CD4-positive, CD25-positive, alpha-beta regulatory T cell (primary cell): ENCODE measurements around the gene TNKS2. TPM values are rescaled to one million over a fixed set of nuclear protein-coding genes. Genes with fewer than 3 reads are reported as not detected.
"Not testable (repeated sequence)": the region's sequence is repeated elsewhere in the genome, so short reads cannot be mapped to it uniquely, and the experiment has no call there.

Experiments
- ATAC-seq, 2 donors: fragments of 150-1000 bp; cut with Tn5 transposase; one replicate each; pipeline ENCODE4 v1.10.0; 2021; ENCODE audit warnings: low read depth in 2 of 2, moderate number of reproducible peaks in 2 of 2, moderate library complexity in 1 of 2
- DNase-seq, 3 donors: peaks; one replicate each; pipeline versions ENCODE4 v3.0.0 to v3.0.0-alpha.2; 2012 to 2022; ENCODE audit warnings: mixed read lengths in 1 of 3
- H3K27ac ChIP-seq: one replicate; pipeline ENCODE4 v1.7.0; 2013; ENCODE audit warnings: mild to moderate bottlenecking, low read length; ENCODE audit not compliant: insufficient read depth, poor library complexity, severe bottlenecking
- H3K27me3 ChIP-seq: one replicate; pipeline ENCODE4 v1.7.0; 2013; ENCODE audit warnings: low read length; ENCODE audit not compliant: control insufficient read depth, insufficient read depth
- H3K36me3 ChIP-seq: one replicate; pipeline ENCODE4 v1.7.0; 2013; ENCODE audit warnings: mild to moderate bottlenecking, low read length, moderate library complexity; ENCODE audit not compliant: control insufficient read depth, insufficient read depth
- H3K4me1 ChIP-seq: 2 replicates; pipeline ENCODE4 v1.7.0; 2013; ENCODE audit warnings: mild to moderate bottlenecking, low read length; ENCODE audit not compliant: insufficient read depth, control insufficient read depth, poor library complexity, severe bottlenecking
- H3K4me3 ChIP-seq: one replicate; pipeline ENCODE4 v1.7.0; 2013; ENCODE audit warnings: low read depth, mild to moderate bottlenecking, low read length, moderate library complexity
- H3K9me3 ChIP-seq, 2 experiments: 1 replicate in 1 of 2; 2 replicates in 1 of 2; pipeline ENCODE4 v1.7.0; 2013; ENCODE audit warnings: low read length in 2 of 2, mild to moderate bottlenecking in 1 of 2, moderate library complexity in 1 of 2; ENCODE audit not compliant: control insufficient read depth in 2 of 2
- H3K27ac Mint-ChIP-seq, 3 donors: one replicate each; pipeline ENCODE4 v1.8.0; 2020 to 2022; ENCODE audit warnings: mild to moderate bottlenecking in 3 of 3, mixed read lengths in 3 of 3, moderate library complexity in 2 of 3
- H3K27me3 Mint-ChIP-seq: one replicate; pipeline ENCODE4 v1.8.0; 2022; ENCODE audit warnings: mild to moderate bottlenecking, mixed read lengths
- H3K36me3 Mint-ChIP-seq: one replicate; pipeline ENCODE4 v1.8.0; 2020; ENCODE audit warnings: mixed read lengths
- H3K4me1 Mint-ChIP-seq, 4 donors: one replicate each; pipeline ENCODE4 v1.8.0; 2020 to 2022; ENCODE audit warnings: mixed read lengths in 4 of 4, mild to moderate bottlenecking in 1 of 4
- H3K4me3 Mint-ChIP-seq, 4 donors: one replicate each; pipeline ENCODE4 v1.8.0; 2020 to 2022; ENCODE audit warnings: mild to moderate bottlenecking in 4 of 4, mixed read lengths in 4 of 4, moderate library complexity in 3 of 4
- H3K9me3 Mint-ChIP-seq, 7 donors: one replicate each; pipeline ENCODE4 v1.8.0; 2020 to 2022; ENCODE audit warnings: mixed read lengths in 7 of 7, mild to moderate bottlenecking in 3 of 7, moderate library complexity in 2 of 7
- polyA plus RNA-seq, 4 donors: library from polyadenylated mRNA; unstranded; fragments of 300-500 nt; fragmentation: Illumina TruSeq; gene quantifications; one replicate each; pipeline ENCODE4 v1.2.3, GENCODE V29; 2021
- total RNA-seq: library from RNA; stranded (reverse); gene quantifications from one replicate; pipeline ENCODE4 v1.2.3, GENCODE V29; 2022

Gene TNKS2
- total RNA-seq = 48.4 TPM
- polyA plus RNA-seq = 10 to 100 TPM; 21.8 to 25.0 (median 23.7) TPM

DNA sequence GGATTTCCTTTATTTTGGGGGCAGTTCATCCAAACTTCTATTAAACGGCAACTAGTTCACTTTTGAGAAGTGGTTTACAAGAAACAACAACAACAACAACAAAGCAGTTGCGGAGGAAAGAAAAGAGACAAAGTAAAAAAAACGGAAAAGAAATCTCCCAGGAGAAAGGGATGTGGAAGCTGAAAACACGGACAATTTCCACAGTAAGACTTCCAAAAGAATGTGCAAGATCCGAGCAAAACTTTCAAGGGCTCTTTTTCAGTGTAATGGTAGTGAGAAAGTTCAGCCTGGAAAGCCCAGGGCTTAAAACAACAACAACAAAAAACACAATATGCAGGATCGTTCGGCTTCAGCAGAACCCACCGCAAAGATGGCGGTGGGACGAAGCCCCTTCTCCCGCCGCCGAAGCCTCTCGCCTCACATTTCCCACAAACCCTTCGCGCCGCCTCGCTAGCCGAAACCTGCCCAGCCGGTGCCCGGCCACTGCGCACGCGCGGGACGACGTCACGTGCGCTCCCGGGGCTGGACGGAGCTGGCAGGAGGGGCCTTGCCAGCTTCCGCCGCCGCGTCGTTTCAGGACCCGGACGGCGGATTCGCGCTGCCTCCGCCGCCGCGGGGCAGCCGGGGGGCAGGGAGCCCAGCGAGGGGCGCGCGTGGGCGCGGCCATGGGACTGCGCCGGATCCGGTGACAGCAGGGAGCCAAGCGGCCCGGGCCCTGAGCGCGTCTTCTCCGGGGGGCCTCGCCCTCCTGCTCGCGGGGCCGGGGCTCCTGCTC is at the start of gene TNKS2:
Gene TNKS2, plus strand, starts transcription at position 553 of the 775 bp plus-strand sequence. CDS start 265 bp downstream, outside the sequence.
- Histone ChIP-seq H3K4me3 (peak within 1 kb of the TSS; percentile 99), H3K36me3 (peaks cover 14% of the 10 kb centered on the region), H3K27ac (peak within 1 kb of the TSS; percentile 89), H3K27me3 (no peaks in the 10 kb centered on the region), H3K9me3 (no peaks in the 10 kb centered on the region), H3K4me1 (peaks cover 53% of the 10 kb centered on the region)
- H3K4me3 Mint-ChIP-seq = peak within 1 kb of the TSS; percentile 97 to 99 (median 98)
- H3K4me1 Mint-ChIP-seq = peaks cover 32 to 71% (median 52%) of the 10 kb centered on the region in 4 donors
- H3K9me3 Mint-ChIP-seq = no peaks in the 10 kb centered on the region
- H3K27ac Mint-ChIP-seq = peak within 1 kb of the TSS; percentile 98 to 99 (median 99)
- DNase-seq (peak; percentile 89 to 95 (median 91)), ATAC-seq (peak; percentile 76 to 78)
- peaks cover 5% of the 10 kb centered on the region for H3K27me3 Mint-ChIP-seq
- H3K36me3 Mint-ChIP-seq = peaks cover 14% of the 10 kb centered on the region

DNA sequence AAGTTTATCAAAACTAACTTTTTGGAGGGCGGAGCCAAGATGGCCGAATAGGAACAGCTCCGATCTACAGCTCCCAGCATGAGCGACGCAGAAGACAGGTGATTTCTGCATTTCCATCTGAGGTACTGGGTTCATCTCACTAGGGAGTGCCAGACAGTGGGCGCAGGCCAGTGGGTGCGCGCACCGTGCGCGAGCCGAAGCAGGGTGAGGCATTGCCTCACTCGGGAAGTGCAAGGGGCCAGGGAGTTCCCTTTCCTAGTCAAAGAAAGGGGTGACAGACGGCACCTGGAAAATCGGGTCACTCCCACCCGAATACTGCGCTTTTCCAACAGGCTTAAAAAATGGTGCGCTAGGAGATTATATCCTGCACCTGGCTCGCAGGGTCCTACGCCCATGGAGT is 48.6 kb upstream of the TNKS2 start:
- H3K4me3 Mint-ChIP-seq, H3K36me3 ChIP-seq, H3K9me3 Mint-ChIP-seq, H3K4me3 ChIP-seq, H3K9me3 ChIP-seq, H3K27ac Mint-ChIP-seq, H3K4me1 Mint-ChIP-seq, H3K27me3 ChIP-seq, DNase-seq, H3K36me3 Mint-ChIP-seq, ATAC-seq, H3K27ac ChIP-seq, H3K4me1 ChIP-seq: not testable (repeated sequence)
- H3K27me3 Mint-ChIP-seq = peaks cover 22% of the 10 kb centered on the region

DNA sequence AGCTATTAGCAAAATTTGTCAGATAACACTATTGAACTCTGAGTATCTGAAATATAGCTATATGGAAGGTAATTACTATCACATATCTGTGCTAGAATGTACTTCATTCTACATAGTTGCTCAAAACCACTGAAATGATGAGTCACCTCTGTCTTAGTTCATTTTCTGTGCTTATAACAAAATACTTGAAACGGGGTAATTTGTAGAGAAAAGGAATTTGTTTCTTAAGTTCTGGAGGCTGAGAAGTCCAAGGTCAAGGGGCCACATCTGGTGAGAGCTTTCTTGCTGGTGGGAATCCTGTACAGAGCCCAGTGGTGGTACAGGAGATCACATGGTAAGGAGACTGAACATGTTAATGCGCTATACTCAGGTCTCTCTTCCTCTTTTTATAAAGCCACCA is 41.9 kb upstream of the TNKS2 start:
- Mint-ChIP-seq H3K4me3 (no peak overlapping the region), H3K36me3 (no peaks in the 10 kb centered on the region), H3K27me3 (peaks cover 29% of the 10 kb centered on the region), H3K9me3 (no peaks in the 10 kb centered on the region), H3K4me1 (no peaks in the 10 kb centered on the region), H3K27ac (no peak overlapping the region)
- H3K4me1 ChIP-seq = no peaks in the 10 kb centered on the region
- DNase-seq = no peak
- H3K27me3 ChIP-seq = peaks cover 7% of the 10 kb centered on the region
- ATAC-seq = no peak
- H3K9me3 ChIP-seq = no peaks in the 10 kb centered on the region
- H3K27ac ChIP-seq = no peak overlapping the region
- no peaks in the 10 kb centered on the region for H3K36me3 ChIP-seq
- H3K4me3 ChIP-seq = no peak overlapping the region

DNA sequence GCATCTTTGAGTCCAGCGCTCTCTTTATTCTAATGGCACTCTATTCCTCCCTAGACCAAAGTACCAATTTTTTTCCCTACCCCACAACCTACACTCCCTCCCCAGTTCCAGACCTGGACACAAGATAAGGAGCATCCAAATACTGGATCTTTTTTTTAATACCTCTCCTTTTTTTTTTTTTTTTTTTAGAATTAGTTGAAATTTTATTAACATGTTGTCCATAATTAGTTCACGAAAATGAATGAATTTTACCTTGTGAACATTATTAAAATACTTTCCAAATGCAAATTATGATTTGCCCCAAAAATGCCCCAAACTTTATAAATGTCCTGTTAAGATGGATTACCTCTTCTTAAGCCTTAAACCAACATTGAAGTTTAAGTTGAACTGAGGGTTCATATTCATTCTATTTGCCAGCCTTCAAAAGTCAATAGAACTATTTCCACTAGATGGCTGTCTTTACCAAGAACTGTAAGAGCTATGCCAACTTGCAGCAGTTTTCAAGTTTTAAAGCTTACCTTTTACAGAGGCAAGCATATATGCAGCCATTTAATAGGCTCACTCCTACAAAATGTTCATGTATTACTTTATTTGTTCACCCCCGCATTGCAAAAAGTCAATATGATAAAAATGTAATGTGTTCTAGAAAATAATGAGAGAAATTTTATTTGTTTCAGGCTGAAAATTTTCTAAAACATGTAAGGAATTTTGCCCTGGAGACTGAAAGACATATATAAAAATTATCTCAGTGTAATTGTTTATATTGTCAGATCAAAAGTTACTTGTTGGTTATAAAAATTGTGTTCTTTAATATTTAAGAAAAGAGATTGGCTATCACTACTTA is 39.7 kb upstream of the TNKS2 start:
- no peaks in the 10 kb centered on the region for H3K9me3 Mint-ChIP-seq
- Histone ChIP-seq H3K27me3 (peaks cover 12% of the 10 kb centered on the region), H3K27ac (no peak overlapping the region), H3K4me1 (no peaks in the 10 kb centered on the region), H3K9me3 (no peaks in the 10 kb centered on the region), H3K36me3 (no peaks in the 10 kb centered on the region), H3K4me3 (no peak overlapping the region)
- ATAC-seq = peak; percentile 47 to 75
- H3K4me1 Mint-ChIP-seq = no peaks in the 10 kb centered on the region
- peak in 2 of 3 donors; percentile 61 to 69 for DNase-seq
- no peak overlapping the region for H3K4me3 Mint-ChIP-seq
- H3K36me3 Mint-ChIP-seq = no peaks in the 10 kb centered on the region
- H3K27ac Mint-ChIP-seq = no peak overlapping the region
- peaks cover 42% of the 10 kb centered on the region for H3K27me3 Mint-ChIP-seq

DNA sequence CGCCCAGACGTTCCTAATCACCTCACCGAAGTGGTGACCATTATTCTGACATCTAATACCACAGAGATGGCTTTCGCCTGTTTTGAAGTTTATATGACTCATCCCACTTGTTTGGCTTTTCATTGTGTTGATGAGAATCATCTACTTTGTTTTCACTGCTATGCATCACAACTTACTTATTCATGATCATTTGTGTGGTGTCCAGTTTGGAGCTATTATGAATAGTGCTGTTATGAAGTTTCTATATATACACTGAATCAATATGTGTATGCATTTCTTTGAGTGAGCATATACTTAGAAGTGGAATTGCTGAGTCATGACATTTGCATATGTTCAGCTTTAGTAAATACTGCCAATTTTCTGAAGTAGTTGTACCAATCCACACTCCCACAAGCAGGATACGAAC is 38.6 kb upstream of the TNKS2 start:
- no peak for ATAC-seq
- H3K27ac Mint-ChIP-seq = no peak overlapping the region
- Histone ChIP-seq H3K4me1 (no peaks in the 10 kb centered on the region), H3K36me3 (no peaks in the 10 kb centered on the region), H3K9me3 (no peaks in the 10 kb centered on the region), H3K4me3 (no peak overlapping the region), H3K27ac (no peak overlapping the region), H3K27me3 (peaks cover 12% of the 10 kb centered on the region)
- H3K4me1 Mint-ChIP-seq = no peaks in the 10 kb centered on the region
- H3K36me3 Mint-ChIP-seq = no peaks in the 10 kb centered on the region
- H3K9me3 Mint-ChIP-seq = no peaks in the 10 kb centered on the region
- DNase-seq = no peak
- peaks cover 37% of the 10 kb centered on the region for H3K27me3 Mint-ChIP-seq
- H3K4me3 Mint-ChIP-seq = no peak overlapping the region

DNA sequence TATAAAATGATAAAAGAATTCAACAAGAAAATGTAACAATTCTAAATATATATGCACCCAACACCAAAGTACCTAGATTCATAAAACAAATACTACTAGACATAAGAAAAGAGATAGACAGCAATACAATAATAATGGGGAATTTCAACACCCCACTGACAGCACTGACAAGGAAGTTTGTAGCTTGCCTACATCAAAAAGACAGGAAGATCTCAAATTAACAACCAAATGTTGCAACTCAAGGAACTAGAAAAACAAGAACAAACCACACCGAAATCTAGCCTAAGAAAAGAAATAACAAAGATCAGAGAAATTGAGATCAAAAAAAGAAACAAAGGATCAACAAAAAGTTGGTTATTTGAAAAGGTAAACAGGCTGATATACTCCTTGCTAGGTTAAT is 36.5 kb upstream of the TNKS2 start:
- Histone ChIP-seq H3K9me3 (no peaks in the 10 kb centered on the region), H3K4me1 (no peaks in the 10 kb centered on the region), H3K27ac (no peak overlapping the region), H3K27me3 (peaks cover 11% of the 10 kb centered on the region), H3K4me3 (no peak overlapping the region), H3K36me3 (no peaks in the 10 kb centered on the region)
- H3K27me3 Mint-ChIP-seq = peaks cover 43% of the 10 kb centered on the region
- no peaks in the 10 kb centered on the region for H3K9me3 Mint-ChIP-seq
- H3K4me3 Mint-ChIP-seq = no peak overlapping the region
- ATAC-seq = no peak
- no peak for DNase-seq
- no peaks in the 10 kb centered on the region for H3K36me3 Mint-ChIP-seq
- no peak overlapping the region for H3K27ac Mint-ChIP-seq
- no peaks in the 10 kb centered on the region for H3K4me1 Mint-ChIP-seq

DNA sequence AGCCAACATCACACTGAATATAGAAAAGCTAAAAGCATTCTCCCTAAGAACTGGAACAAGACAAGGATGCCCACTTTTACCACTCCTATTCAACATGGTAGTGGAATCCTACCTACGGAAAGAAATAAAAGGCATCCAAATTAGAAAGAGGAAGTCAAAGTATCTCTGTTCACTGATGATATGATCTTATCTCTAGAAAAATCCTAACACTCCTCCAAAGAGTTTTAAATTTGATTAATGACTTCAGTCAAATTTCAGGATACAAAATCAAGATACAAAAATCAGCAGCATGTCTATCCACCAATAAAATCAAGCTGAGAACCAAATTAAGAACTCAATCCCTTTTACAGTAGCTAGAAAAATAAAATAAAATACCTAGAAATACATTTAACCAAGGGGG is 35.3 kb upstream of the TNKS2 start:
- H3K27ac Mint-ChIP-seq = no peak overlapping the region
- no peaks in the 10 kb centered on the region for H3K36me3 ChIP-seq
- no peaks in the 10 kb centered on the region for H3K36me3 Mint-ChIP-seq
- no peaks in the 10 kb centered on the region for H3K9me3 Mint-ChIP-seq
- H3K4me1 Mint-ChIP-seq = no peaks in the 10 kb centered on the region
- peaks cover 11% of the 10 kb centered on the region for H3K27me3 ChIP-seq
- no peaks in the 10 kb centered on the region for H3K9me3 ChIP-seq
- no peak overlapping the region for H3K27ac ChIP-seq
- no peak overlapping the region for H3K4me3 ChIP-seq
- H3K27me3 Mint-ChIP-seq = peaks cover 53% of the 10 kb centered on the region
- H3K4me1 ChIP-seq = no peaks in the 10 kb centered on the region
- DNase-seq (no peak), ATAC-seq (no peak)
- no peak overlapping the region for H3K4me3 Mint-ChIP-seq
